Measurements from ENCODE around the gene CSNK2A1. TPM values are rescaled to one million over a fixed set of nuclear protein-coding genes. Genes with fewer than 3 reads are reported as not detected.

The CSNK2A1 gene
- total RNA-seq, 1 donor from 2014 or later = 207 TPM

DNA sequence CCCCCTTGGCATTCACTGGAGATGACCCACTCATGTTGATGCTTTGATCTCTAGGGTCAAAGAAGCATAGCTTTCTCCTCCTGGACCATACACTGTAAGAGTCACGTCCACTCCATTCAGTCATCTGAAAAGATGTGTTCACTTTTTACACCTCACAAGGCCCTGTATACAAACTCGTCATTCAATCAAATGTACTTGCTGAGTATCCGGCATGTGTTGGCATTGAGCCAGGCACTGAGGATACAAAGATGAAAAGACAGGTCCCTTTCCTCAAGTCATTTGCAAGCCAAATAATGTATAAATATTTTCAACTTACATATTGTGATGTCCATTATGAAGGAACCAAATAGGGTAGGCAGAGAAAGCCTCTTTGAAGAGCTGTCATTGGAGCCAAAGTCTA lies 32.6 kb upstream of the CSNK2A1 start:
- no peak overlapping the region for H3K4me3 Mint-ChIP-seq
- TF ChIP-seq, protein P1, sequence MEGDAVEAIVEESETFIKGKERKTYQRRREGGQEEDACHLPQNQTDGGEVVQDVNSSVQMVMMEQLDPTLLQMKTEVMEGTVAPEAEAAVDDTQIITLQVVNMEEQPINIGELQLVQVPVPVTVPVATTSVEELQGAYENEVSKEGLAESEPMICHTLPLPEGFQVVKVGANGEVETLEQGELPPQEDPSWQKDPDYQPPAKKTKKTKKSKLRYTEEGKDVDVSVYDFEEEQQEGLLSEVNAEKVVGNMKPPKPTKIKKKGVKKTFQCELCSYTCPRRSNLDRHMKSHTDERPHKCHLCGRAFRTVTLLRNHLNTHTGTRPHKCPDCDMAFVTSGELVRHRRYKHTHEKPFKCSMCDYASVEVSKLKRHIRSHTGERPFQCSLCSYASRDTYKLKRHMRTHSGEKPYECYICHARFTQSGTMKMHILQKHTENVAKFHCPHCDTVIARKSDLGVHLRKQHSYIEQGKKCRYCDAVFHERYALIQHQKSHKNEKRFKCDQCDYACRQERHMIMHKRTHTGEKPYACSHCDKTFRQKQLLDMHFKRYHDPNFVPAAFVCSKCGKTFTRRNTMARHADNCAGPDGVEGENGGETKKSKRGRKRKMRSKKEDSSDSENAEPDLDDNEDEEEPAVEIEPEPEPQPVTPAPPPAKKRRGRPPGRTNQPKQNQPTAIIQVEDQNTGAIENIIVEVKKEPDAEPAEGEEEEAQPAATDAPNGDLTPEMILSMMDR (conservative IDR thresholded peaks at IDR 0.05) = no peak
- no peak overlapping the region for H3K27ac Mint-ChIP-seq (ENCODE audit: unreplicated experiment)
- no peak for DNase-seq (ENCODE audit: low read depth, low spot score)
- no peaks in the 10 kb centered on the region for H3K36me3 Mint-ChIP-seq (ENCODE audit: low read depth)
- H3K27me3 Mint-ChIP-seq (ENCODE audit: low read depth) = peaks cover 50% of the 10 kb centered on the region
- H3K9me3 Mint-ChIP-seq = no peaks in the 10 kb centered on the region
- peaks cover 10% of the 10 kb centered on the region for H3K4me1 Mint-ChIP-seq

DNA sequence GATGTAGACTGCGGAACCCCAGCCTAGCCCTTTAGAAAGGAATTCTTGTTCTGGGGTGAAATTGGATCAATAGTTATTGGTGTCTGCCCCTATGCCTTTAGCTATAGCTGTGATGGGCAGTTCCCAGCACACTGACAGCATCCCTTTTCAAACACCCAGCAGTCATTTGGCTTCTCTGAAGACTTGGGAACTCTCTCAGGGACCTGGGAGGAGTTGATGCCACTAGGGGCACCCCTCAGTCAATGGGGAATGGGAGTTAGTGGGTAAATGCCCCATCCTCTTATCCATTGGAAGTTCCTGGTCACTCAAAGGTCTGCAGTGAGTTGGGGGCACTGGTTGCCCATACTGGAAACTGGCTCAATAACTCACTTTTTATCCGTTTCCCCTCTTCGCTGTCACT lies 31.6 kb upstream of the CSNK2A1 start:
- Mint-ChIP-seq H3K27ac (ENCODE audit: unreplicated experiment) (no peak overlapping the region), H3K9me3 (no peaks in the 10 kb centered on the region), H3K27me3 (ENCODE audit: low read depth) (peaks cover 53% of the 10 kb centered on the region), H3K4me3 (no peak overlapping the region), H3K4me1 (peaks cover 10% of the 10 kb centered on the region), H3K36me3 (ENCODE audit: low read depth) (no peaks in the 10 kb centered on the region)
- TF ChIP-seq, protein P1 (conservative IDR thresholded peaks at IDR 0.05) = no peak
- DNase-seq (ENCODE audit: low read depth, low spot score) = no peak

DNA sequence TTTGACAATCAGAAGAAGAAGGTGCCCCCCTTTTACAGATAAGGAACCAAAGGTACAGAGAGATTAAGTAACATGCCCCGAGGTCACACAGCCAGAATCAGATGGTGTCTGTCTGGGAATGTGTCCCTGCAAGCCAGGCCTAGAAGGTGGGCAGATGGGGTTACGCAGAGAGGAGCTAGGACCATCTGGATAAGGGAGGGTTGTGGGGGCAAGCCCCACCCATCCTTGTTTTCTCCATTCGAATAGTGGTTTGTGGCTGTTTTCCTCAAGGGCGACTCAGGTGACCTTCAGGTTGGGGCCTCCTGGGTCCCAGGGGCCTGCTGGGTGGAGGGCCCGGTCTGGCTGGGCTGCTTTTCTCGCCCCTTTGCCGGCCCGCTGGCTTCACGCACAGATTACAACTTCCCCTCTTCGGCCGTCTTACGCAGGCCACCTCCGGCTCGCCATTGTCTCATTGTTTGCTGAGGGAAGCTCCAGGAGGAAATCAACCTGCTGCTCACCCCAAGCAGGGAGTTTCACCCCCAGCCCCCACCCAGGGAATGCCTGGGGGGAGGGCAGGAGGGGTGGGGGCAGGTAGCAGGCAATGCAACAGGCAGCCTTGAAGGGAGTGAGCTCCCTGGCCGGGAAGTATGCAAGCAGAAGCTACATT lies 30.8 kb upstream of the CSNK2A1 start:
- peaks cover 10% of the 10 kb centered on the region for H3K4me1 Mint-ChIP-seq
- H3K36me3 Mint-ChIP-seq (ENCODE audit: low read depth) = no peaks in the 10 kb centered on the region
- no peaks in the 10 kb centered on the region for H3K9me3 Mint-ChIP-seq

DNA sequence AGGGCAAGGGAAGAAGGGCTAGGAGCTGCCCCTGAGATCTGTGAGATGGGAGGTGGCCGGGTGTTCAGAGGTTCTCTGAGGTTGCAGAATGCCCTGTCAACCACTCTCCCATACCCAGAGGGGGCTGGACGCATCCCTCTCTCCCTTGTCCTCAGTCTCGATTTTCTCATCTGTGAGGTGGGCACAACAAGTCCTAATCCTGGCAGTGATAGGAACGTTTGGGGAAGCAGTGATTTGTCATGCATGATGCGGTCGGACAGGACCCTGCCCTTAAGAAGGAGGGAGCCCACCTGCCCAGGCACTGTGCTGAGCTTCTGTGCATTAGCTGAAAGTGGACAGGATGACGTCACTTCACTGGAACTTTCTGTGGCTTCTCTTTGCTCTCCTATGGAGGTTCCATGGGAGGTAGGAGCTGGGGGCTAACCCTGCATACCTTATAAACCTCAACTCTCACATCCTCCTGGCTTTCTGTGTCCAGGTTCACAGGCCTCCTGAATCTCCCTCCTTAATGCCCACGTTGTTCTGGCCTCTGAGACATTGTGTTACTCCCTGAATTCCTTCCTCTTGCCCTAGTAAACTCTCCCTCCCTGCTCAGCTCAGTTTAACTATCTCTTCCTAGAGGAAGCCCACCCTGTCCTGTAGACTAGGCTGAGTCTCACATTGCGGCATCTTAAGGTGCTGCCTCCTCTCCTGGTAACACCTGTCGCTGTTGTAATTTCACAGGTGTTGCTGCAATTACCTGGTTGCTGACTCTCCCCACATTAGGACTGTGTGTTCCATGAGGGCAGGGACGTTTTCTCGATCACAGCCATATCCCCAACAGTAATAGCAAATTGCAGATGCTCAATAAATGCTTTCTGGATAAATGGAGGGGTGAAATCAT lies 30.1 kb upstream of the CSNK2A1 start:
- TF ChIP-seq, protein P1 (conservative IDR thresholded peaks at IDR 0.05) = no peak
- no peak overlapping the region for H3K4me3 Mint-ChIP-seq
- no peaks in the 10 kb centered on the region for H3K36me3 Mint-ChIP-seq (ENCODE audit: low read depth)
- H3K9me3 Mint-ChIP-seq = no peaks in the 10 kb centered on the region
- H3K27ac Mint-ChIP-seq (ENCODE audit: unreplicated experiment) = no peak overlapping the region
- peaks cover 64% of the 10 kb centered on the region for H3K27me3 Mint-ChIP-seq (ENCODE audit: low read depth)
- DNase-seq (ENCODE audit: low read depth, low spot score) = no peak
- peaks cover 10% of the 10 kb centered on the region for H3K4me1 Mint-ChIP-seq

More for the DNA sequence above, 30.8 kb upstream of the CSNK2A1 start:
- peaks cover 59% of the 10 kb centered on the region for H3K27me3 Mint-ChIP-seq (ENCODE audit: low read depth)
- no peak overlapping the region for H3K27ac Mint-ChIP-seq (ENCODE audit: unreplicated experiment)
- no peak for DNase-seq (ENCODE audit: low read depth, low spot score)
- TF ChIP-seq, protein P1 (conservative IDR thresholded peaks at IDR 0.05) = no peak
- no peak overlapping the region for H3K4me3 Mint-ChIP-seq

DNA sequence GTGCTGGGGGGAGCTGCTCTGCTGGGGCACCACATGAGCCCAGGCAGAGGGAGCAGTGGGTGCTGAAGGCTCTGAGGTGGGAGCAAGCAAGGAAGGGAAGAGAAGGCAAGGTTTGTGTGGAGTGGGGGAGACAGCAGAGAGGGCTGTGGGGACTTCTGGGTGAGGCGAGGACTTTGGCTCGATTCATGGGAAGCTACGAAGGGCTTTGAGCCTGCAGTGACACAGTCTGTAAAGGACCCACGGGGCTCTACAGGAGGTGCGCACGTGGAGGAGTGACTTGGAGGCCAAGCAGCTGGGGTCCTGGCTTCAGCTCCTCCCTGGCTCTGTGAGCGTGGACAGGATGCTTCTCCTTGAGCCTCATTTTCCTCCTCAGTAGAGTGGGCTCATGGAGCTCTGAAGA lies 29.1 kb upstream of the CSNK2A1 start:
- DNase-seq (ENCODE audit: low read depth, low spot score) = no peak
- Mint-ChIP-seq H3K9me3 (no peaks in the 10 kb centered on the region), H3K36me3 (ENCODE audit: low read depth) (no peaks in the 10 kb centered on the region), H3K27ac (ENCODE audit: unreplicated experiment) (no peak overlapping the region), H3K27me3 (ENCODE audit: low read depth) (peaks cover 63% of the 10 kb centered on the region), H3K4me3 (no peak overlapping the region), H3K4me1 (peaks cover 10% of the 10 kb centered on the region)
- TF ChIP-seq, protein P1 (conservative IDR thresholded peaks at IDR 0.05) = no peak

Measured in neural crest cell (in vitro differentiated cells).